Mesothelial cell of epicardium (in vitro differentiated cells): ENCODE data around the gene URM1. TPM values are rescaled to one million over a fixed set of nuclear protein-coding genes. Genes with fewer than 3 reads are reported as not detected.
A peak's percentile ranks its signal among the peaks of the same experiment; 100 is the strongest.

Source experiments
- DNase-seq, 2 experiments: peaks; one replicate each; pipeline ENCODE4 v3.0.0; 2021; ENCODE audit warnings: low spot score in 2 of 2; ENCODE audit not compliant: unreplicated experiment in 2 of 2
- H3K27ac Mint-ChIP-seq: 2 replicates; pipeline ENCODE4 v1.8.0; 2021; ENCODE audit warnings: mixed read lengths
- H3K27me3 Mint-ChIP-seq: 2 replicates; pipeline ENCODE4 v1.8.0; 2021; ENCODE audit warnings: low read depth, mixed read lengths
- H3K36me3 Mint-ChIP-seq: 2 replicates; pipeline ENCODE4 v1.8.0; 2021; ENCODE audit warnings: mixed read lengths
- H3K4me1 Mint-ChIP-seq: 2 replicates; pipeline ENCODE4 v1.8.0; 2021; ENCODE audit warnings: mixed read lengths
- H3K4me3 Mint-ChIP-seq: 2 replicates; pipeline ENCODE4 v1.8.0; 2021; ENCODE audit warnings: mild to moderate bottlenecking, moderate library complexity, mixed read lengths
- H3K9me3 Mint-ChIP-seq: 2 replicates; pipeline ENCODE4 v1.8.0; 2021; ENCODE audit warnings: mixed read lengths
- CTCF ChIP-seq: fragments of 200-600 bp; sonication (generic); IDR thresholded peaks from one replicate; pipeline ENCODE4 v1.5.0; 2021; ENCODE audit warnings: antibody characterized with exemption; ENCODE audit not compliant: unreplicated experiment
- total RNA-seq: library from RNA; stranded (reverse); gene quantifications from 3 replicates; pipeline ENCODE4 v1.2.1, GENCODE V29; 2021

URM1 gene
- total RNA-seq, 1 donor from 2014 or later = 54.9 TPM

GRCh38 chr9:128389395-128390149 is 18.4 kb downstream of the URM1 start:
- Mint-ChIP-seq H3K4me3 (no peak overlapping the region), H3K4me1 (peaks cover 16% of the 10 kb centered on the region), H3K36me3 (peaks cover 16% of the 10 kb centered on the region), H3K9me3 (no peaks in the 10 kb centered on the region), H3K27ac (no peak overlapping the region), H3K27me3 (peaks cover 46% of the 10 kb centered on the region)
- no peak for DNase-seq
- TF ChIP-seq CTCF = no peak

GRCh38 chr9:128390150-128390812 is 19.1 kb downstream of the URM1 start:
- DNase-seq = no peak
- Mint-ChIP-seq H3K4me1 (peaks cover 16% of the 10 kb centered on the region), H3K4me3 (no peak overlapping the region), H3K27me3 (peaks cover 53% of the 10 kb centered on the region), H3K36me3 (peaks cover 13% of the 10 kb centered on the region), H3K27ac (no peak overlapping the region), H3K9me3 (no peaks in the 10 kb centered on the region)
- TF ChIP-seq CTCF = no peak

GRCh38 chr9:128390813-128391711 is 19.9 kb downstream of the URM1 start:
- peaks cover 13% of the 10 kb centered on the region for H3K36me3 Mint-ChIP-seq
- H3K9me3 Mint-ChIP-seq = no peaks in the 10 kb centered on the region
- no peak overlapping the region for H3K4me3 Mint-ChIP-seq
- H3K27ac Mint-ChIP-seq = no peak overlapping the region
- TF ChIP-seq CTCF = no peak
- H3K4me1 Mint-ChIP-seq = peaks cover 16% of the 10 kb centered on the region
- H3K27me3 Mint-ChIP-seq = peaks cover 58% of the 10 kb centered on the region
- no peak for DNase-seq

GRCh38 chr9:128391956-128392301 is 20.8 kb downstream of the URM1 start:
- no peak for TF ChIP-seq CTCF
- Mint-ChIP-seq H3K9me3 (no peaks in the 10 kb centered on the region), H3K4me1 (peaks cover 16% of the 10 kb centered on the region), H3K27ac (no peak overlapping the region), H3K27me3 (peaks cover 67% of the 10 kb centered on the region), H3K36me3 (peaks cover 13% of the 10 kb centered on the region), H3K4me3 (peak overlapping the region; percentile 63)
- DNase-seq = no peak

- Mint-ChIP-seq H3K27ac (no peak overlapping the region), H3K4me1 (peaks cover 16% of the 10 kb centered on the region), H3K36me3 (peaks cover 13% of the 10 kb centered on the region), H3K4me3 (peak overlapping the region; percentile 63), H3K9me3 (no peaks in the 10 kb centered on the region), H3K27me3 (peaks cover 73% of the 10 kb centered on the region)
- TF ChIP-seq CTCF = no peak
- no peak for DNase-seq
Observed at GRCh38 chr9:128392302-128393144, 21.3 kb downstream of the URM1 start.
